Measurements from ENCODE around the gene PRDM1.

PRDM1 gene

GRCh38 chr6:106085984-106086813 lies at the start of gene PRDM1:
PRDM1 (plus strand) TSS chr6:106086336; CDS start chr6:106086554, 218 bp downstream.
- DNase-seq = peak in 3 of 4 experiments; percentile 8 to 42 (median 30)

GRCh38 chr6:106037060-106037459 lies 49.1 kb upstream of the PRDM1 start:
- no peak for DNase-seq

- no peak for DNase-seq
These were observed 46.1 kb upstream of the PRDM1 start for GRCh38 chr6:106039897-106040592.

- DNase-seq = no peak
These were observed 42.0 kb upstream of the PRDM1 start for GRCh38 chr6:106044151-106044550.

GRCh38 chr6:106045077-106045476 lies 41.1 kb upstream of the PRDM1 start:
- DNase-seq = no peak

- DNase-seq = no peak
These were observed 39.9 kb upstream of the PRDM1 start for GRCh38 chr6:106046116-106046853.

- no peak for DNase-seq
These were observed 39.3 kb upstream of the PRDM1 start for GRCh38 chr6:106046854-106047200.

- no peak for DNase-seq
These were observed 37.8 kb upstream of the PRDM1 start for GRCh38 chr6:106048336-106048735.

- no peak for DNase-seq
These were observed 35.6 kb upstream of the PRDM1 start for GRCh38 chr6:106050538-106050937.

- DNase-seq = no peak
These were observed 34.9 kb upstream of the PRDM1 start for GRCh38 chr6:106051226-106051625.

- DNase-seq = no peak
These were observed 32.5 kb upstream of the PRDM1 start for GRCh38 chr6:106053484-106054205.

GRCh38 chr6:106055489-106055888 lies 30.6 kb upstream of the PRDM1 start:
- no peak for DNase-seq

GRCh38 chr6:106056060-106056745 lies 29.9 kb upstream of the PRDM1 start:
- DNase-seq = no peak

- no peak for DNase-seq
These were observed 29.3 kb upstream of the PRDM1 start for GRCh38 chr6:106056746-106057390.

GRCh38 chr6:106059331-106059730 lies 26.8 kb upstream of the PRDM1 start:
- no peak for DNase-seq

GRCh38 chr6:106060167-106060566 lies 26.0 kb upstream of the PRDM1 start:
- no peak for DNase-seq

- DNase-seq = no peak
These were observed 22.7 kb upstream of the PRDM1 start for GRCh38 chr6:106063448-106063850.

- no peak for DNase-seq
These were observed 22.0 kb upstream of the PRDM1 start for GRCh38 chr6:106064142-106064541.

GRCh38 chr6:106064756-106065155 lies 21.4 kb upstream of the PRDM1 start:
- no peak for DNase-seq

- DNase-seq = no peak
These were observed 19.1 kb upstream of the PRDM1 start for GRCh38 chr6:106066989-106067388.

- no peak for DNase-seq
These were observed 16.7 kb upstream of the PRDM1 start for GRCh38 chr6:106069478-106069877.

- DNase-seq = no peak
These were observed 15.5 kb upstream of the PRDM1 start for GRCh38 chr6:106070636-106071035.

Measured in activated naive CD4-positive, alpha-beta T cell (primary cell).